Coronary artery (tissue), 2 donors: Measurements from ENCODE around the gene GFY.
A peak's percentile ranks its signal among the peaks of the same experiment; 100 is the strongest.

Experiments used
- DNase-seq: peaks from one replicate; pipeline ENCODE4 v3.0.0-alpha.2; 2017; ENCODE audit warnings: low spot score
- H3K27ac ChIP-seq, 2 donors: fragments of 200-600 bp; sonication (generic); one replicate each; pipeline ENCODE4 v1.5.1; 2016 to 2019
- H3K4me3 ChIP-seq: fragments of 200-600 bp; sonication (generic); 2 replicates; pipeline ENCODE4 v1.5.1; 2016; ENCODE audit warnings: mild to moderate bottlenecking, moderate library complexity
- TF ChIP-seq, protein P1 (sequence below): fragments of 200-600 bp; sonication (generic); IDR thresholded peaks from one replicate; pipeline ENCODE4 v1.5.1; 2019; ENCODE audit warnings: antibody characterized with exemption

GFY gene

DNA sequence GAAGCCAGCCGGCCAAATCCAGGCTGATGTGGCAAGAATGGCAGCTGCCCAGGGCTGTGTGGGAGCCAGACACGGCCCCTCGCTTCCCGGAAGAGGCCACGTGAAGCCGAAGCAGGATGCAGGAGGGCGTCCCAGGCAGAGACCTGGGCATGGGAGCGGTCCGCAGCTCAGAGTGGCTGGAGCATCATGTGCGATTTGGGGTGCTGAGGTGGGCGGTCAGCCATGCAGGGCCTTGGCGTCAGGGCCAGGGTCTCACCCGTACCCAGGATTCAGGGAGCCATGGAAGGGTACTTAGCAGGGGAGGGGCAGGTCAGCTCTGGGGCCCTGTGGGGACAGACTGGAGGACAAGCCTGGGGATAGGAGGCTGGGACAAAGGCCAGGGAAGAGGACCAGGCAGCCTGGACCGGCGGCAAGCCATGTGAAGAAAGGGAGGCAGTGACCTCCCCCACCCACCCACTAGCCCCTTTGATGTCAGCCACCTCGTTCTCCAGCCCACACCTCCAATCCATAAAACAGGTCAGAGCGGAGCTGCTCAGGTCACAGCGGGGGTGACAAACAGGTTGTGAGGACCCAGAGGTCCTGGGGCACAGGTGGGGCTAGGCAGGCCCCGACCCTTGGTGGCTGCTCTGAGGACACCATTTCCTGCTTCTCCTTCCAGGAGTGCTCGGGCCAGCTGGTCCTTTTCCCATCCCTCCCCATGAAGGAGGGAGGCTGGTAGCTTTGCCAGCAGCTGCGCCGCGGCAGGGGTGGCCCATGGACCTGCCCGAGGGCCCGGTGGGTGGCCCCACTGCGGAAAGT is 34.9 kb upstream of the GFY start:
- no peak for DNase-seq
- H3K27ac ChIP-seq = no peak overlapping the region
- TF ChIP-seq, protein P1, sequence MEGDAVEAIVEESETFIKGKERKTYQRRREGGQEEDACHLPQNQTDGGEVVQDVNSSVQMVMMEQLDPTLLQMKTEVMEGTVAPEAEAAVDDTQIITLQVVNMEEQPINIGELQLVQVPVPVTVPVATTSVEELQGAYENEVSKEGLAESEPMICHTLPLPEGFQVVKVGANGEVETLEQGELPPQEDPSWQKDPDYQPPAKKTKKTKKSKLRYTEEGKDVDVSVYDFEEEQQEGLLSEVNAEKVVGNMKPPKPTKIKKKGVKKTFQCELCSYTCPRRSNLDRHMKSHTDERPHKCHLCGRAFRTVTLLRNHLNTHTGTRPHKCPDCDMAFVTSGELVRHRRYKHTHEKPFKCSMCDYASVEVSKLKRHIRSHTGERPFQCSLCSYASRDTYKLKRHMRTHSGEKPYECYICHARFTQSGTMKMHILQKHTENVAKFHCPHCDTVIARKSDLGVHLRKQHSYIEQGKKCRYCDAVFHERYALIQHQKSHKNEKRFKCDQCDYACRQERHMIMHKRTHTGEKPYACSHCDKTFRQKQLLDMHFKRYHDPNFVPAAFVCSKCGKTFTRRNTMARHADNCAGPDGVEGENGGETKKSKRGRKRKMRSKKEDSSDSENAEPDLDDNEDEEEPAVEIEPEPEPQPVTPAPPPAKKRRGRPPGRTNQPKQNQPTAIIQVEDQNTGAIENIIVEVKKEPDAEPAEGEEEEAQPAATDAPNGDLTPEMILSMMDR = no peak
- H3K4me3 ChIP-seq = no peak overlapping the region

DNA sequence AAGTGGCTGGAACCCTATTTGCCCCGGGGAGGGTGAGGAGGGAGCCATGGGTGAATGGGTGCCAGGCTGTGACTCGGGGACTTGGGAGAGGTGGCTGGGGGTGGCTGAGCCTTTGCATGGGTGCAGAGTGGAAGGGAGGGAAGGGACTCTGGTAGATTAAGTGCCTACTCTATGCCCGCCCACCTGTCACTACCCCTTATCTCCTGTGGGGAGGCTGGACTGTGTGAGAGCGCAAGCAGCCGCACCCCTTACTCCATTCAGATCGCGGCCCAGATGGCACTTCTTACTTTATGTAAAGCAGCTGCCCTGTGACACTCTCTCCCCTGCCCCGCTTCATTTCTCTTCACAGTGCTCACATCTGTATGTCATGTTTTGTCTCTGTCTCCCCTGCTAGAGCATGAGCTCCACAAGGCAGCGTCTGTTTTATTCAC is 34.2 kb upstream of the GFY start:
- TF ChIP-seq, protein P1 = no peak
- no peak for DNase-seq

DNA sequence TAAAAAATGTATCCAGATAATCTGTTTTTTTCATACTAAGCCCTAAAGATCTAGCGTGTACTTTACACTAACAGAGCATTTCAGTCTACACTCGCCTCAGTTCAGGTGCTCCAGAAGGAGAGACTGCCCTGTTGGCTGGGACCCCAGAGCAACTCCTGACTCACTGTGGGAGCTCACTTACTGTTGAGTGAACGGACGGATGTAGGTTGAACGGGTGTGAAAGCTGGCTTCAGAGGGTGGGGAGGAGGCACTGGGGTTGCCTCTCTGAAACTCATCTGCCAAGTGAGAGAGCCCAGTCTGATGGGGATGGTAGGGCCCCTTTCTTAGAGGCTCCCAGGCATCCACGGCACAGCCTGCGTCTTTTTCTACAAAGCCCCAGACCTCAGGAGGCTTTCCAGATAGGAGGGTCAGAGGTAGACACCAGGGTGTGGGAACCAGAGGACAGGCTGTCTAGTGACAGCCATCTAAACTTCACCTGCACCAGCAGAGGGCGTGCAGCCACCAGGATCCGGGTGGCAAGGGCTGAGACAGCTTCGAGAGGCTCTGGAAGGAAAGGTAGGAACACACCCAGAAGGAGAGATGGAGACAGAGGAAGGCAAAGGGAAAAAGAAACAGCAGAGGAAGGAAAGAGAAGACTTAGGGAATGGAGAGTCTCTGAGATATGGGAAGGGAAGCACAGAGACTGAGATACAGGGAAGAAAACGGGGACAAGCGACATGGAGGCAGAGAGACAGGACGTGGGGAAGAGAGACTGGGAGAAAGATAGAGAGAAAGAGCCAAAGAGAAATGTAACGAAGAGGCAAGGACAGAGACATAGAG is 33.4 kb upstream of the GFY start:
- no peak overlapping the region for H3K4me3 ChIP-seq
- no peak for DNase-seq
- TF ChIP-seq, protein P1 = peak; percentile 49
- H3K27ac ChIP-seq = no peak overlapping the region

More for the DNA sequence above, 34.2 kb upstream of the GFY start:
- Histone ChIP-seq H3K4me3 (no peak overlapping the region), H3K27ac (no peak overlapping the region)

DNA sequence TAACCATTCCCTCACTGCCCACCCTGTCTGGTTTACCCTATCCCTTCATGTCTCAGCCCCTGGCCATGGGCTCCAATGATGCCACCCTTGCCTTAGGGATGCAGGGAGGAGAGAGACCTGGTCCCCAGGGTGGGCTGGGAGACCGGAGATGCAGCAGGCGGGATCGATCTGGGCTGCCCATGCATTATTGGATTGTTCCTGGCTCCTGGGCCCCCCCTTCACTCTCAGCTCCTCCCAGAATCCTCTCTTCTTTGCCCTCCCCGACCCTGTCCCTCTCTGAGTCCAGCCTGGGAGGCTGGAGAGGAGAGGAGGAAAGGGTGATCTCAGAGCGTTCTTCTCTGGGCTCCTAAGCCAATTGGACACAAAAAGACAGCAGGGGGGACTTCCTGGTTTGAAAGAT is 31.3 kb upstream of the GFY start:
- H3K27ac ChIP-seq = no peak overlapping the region
- no peak for DNase-seq
- H3K4me3 ChIP-seq = no peak overlapping the region
- TF ChIP-seq, protein P1 = no peak

DNA sequence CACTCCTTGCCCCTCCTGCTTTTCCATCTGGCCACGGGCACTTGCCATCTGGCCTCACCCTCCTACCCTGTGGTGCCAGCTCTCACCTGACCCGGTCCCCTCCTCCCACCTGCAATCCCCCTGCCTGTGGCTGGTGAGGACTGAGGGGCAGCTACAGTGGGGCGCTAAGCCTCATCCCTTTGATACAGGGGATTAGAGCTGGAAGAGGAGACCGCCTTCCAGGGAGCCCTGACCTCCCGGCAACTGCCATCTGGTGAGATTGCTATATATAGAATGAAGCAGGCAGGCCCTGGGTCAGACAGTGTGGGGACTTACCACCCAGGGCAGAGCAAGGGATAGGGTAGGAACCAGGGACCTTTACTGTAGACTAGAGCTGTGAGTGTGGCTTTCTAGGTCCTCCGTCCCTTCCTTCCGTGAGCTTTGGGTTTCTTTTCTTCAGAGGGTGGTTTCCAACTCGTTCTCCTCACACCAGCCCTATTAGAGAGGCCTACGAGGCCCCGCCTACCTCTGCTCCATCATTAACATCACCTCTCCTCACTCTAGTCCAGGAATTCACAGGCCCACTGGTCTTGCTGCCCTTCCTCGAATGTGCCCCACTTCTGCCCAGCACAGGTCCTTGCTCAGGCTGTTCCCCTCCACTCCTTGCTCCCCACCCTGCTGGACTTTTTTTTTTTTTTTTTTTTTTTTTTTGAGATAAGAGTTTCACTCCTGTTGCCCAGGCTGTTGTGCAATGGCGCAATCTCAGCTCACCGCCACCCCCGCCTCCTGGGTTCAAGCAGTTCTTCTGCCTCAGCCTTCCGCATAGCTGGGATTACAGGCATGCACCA is 29.4 kb upstream of the GFY start:
- TF ChIP-seq, protein P1 = no peak
- H3K27ac ChIP-seq = no peak overlapping the region
- H3K4me3 ChIP-seq = no peak overlapping the region
- no peak for DNase-seq

DNA sequence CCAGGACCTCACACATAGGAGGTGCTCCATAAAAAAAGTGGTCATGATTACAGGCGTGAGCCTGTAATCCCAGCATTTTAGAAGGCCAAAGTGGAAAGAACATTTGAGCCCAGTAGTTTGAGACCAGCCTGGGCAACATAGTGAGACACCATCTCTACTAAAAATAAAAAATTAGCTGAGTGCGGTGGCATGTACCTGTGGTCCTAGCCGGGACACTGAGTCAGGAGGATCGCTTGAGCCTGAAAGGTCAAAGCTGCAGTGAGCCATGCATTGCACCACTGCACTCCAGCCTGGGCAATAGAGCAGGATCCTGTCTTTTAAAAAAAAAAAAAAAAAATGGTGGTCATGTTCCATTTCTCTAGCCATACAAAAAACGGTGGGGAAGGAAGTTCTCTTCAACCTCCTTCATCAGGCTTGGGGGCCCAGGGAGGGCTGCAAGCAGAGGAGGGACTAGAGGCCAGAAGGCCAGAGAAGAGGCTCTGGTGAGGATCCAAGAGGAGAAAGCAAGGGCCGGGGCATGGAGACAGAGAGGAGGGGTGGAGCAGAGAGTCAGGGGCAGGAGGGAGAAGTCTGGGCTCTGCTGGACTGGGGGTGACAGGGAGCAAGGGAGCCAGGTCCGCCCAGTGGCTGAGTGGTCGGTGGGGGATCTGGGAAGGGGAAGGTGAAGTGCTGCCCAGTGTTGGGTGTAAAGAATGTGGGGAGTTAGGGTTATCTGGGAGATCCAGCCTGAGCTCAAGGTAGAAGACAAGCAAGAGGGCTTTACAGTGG is 28.3 kb upstream of the GFY start:
- TF ChIP-seq, protein P1 = no peak
- no peak overlapping the region for H3K27ac ChIP-seq
- no peak for DNase-seq
- H3K4me3 ChIP-seq = no peak overlapping the region
